K562 (cell line): ENCODE results near the gene TEPSIN. TPM values are rescaled to one million over a fixed set of nuclear protein-coding genes. Genes with fewer than 3 reads are reported as not detected.
A peak's percentile ranks its signal among the peaks of the same experiment; 100 is the strongest.

Experiments
- REST ChIP-seq, 2 experiments: fragments of 450-650 bp; formaldehyde crosslinking in 1 of 2; IDR thresholded peaks; 2 replicates each; pipeline versions ENCODE4 v1.4.0 to v1.6.1; 2014 to 2020; ENCODE audit warnings: mild to moderate bottlenecking in 2 of 2, borderline replicate concordance in 1 of 2, low read depth in 1 of 2
- ZBTB8A ChIP-seq: fragments of 450-650 bp; IDR thresholded peaks from 2 replicates; pipeline ENCODE4 v1.6.1; 2018; ENCODE audit warnings: mild to moderate bottlenecking, moderate library complexity; ENCODE audit not compliant: partially characterized antibody
- polyA plus RNA-seq, 8 experiments: library from polyadenylated mRNA; depleted of rRNA in 4 of 8; stranded (reverse) in 5 of 8; unstranded in 3 of 8; fragments of >200 nt; fragmentation: Nextera tagmentation in 2 of 8; fragmentation: Illumina TruSeq in 1 of 8; extraction: Ambion mirVana in 2 of 8; extraction: Trizol in 1 of 8; gene quantifications; 2 replicates each; pipeline versions ENCODE4 v1.2.1 to v1.2.3, GENCODE V29; 2011 to 2014; ENCODE audit warnings: inconsistent platforms in 1 of 8, missing spikeins in 1 of 8
- total RNA-seq, 7 experiments: library from RNA; depleted of rRNA in 6 of 7; stranded (reverse); fragments of >200 nt in 6 of 7; fragmentation: Illumina TruSeq in 2 of 7; extraction: Trizol in 2 of 7; gene quantifications; 2 replicates each; pipeline versions ENCODE4 v1.2.1 to v1.2.3, GENCODE V29; 2011 to 2021; ENCODE audit warnings: low replicate concordance in 1 of 7

Gene TEPSIN
- total and polyA plus RNA-seq, 9 of the 15 experiments (the other 6 are each of a cell fraction or from before 2014, with no cell fraction given): 0.80 to 29.8 (median 5.3) TPM

- TF ChIP-seq REST (IDR thresholded peaks at IDR 0.05; ENCODE audit: borderline replicate concordance): peak; percentile 65
- TF ChIP-seq REST (CRISPR knock-in tag; IDR thresholded peaks at IDR 0.05; ENCODE audit: low read depth): no peak
- TF ChIP-seq ZBTB8A: no peak
Observed at GRCh38 chr17:81230043-81230820, 8.6 kb downstream of the TEPSIN start (continued).
